Kidney tubule cell (primary cell): ENCODE measurements around the gene NHS.
"Not testable (repeated sequence)": the region's sequence is repeated elsewhere in the genome, so short reads cannot be mapped to it uniquely, and the experiment has no call there.

Experiments used
- DNase-seq: peaks from one replicate; pipeline ENCODE4 v3.0.0-alpha.2; 2018; ENCODE audit warnings: low spot score

The NHS gene

DNA sequence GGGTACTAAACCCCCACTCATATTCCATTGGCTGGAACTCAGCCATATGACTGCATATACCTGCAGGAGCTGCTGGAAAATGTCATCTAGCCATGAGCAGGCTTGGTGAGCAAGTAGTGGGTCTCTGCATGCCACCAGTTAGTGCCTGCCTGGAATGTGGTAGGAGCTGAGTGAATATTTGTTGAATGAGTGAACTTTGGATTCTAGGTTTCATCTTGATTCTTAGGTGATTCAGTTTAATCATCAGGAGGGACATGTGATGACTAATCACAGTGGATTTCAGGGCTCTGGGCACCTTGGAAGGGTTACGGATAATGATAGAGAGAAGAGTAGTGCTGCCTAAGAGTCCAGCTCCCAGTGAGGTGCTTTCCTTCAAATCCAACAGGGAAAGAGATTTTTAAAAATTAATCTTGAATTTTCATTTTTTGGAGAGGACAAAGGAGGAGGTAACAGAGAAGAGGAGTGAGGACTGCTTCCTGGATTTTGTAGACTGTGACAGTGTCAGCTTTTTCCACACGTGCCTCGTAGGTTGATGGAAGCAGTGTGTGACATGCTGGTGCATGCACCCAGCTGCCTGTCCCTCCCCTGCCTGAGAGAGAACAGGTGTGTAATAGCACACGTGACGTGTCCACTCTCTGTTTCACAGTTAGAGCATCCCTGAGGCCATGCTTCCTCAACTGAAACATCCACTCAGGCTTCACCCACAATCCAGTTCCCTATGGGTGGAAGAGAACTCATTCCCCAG, 30.4 kb downstream of the NHS start:
- DNase-seq = peak; percentile 99

- DNase-seq = no peak
Observed at GRCh38 chrX:17409566-17410290, 34.7 kb downstream of the NHS start.

GRCh38 chrX:17410651-17411050, 35.7 kb downstream of the NHS start:
- DNase-seq = no peak

DNA sequence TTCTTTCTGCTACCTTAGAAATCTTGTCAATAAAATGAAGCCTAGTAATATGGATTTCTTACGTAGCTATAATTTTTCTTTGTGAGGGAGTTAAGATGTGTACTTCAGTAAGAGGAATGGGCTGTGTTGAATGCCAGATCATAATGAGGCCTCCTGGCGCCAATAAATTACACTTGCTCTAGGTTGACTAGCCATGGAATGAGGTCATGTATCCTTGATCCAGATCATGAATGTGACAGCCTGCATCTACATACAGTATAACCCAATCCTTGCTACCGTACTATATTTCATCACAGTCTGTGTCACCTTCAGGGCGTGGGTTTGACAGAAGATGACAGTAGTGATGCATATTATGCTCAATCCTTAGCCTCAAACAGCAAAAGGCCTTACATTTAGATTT, 36.2 kb downstream of the NHS start:
- peak; percentile 70 for DNase-seq

DNA sequence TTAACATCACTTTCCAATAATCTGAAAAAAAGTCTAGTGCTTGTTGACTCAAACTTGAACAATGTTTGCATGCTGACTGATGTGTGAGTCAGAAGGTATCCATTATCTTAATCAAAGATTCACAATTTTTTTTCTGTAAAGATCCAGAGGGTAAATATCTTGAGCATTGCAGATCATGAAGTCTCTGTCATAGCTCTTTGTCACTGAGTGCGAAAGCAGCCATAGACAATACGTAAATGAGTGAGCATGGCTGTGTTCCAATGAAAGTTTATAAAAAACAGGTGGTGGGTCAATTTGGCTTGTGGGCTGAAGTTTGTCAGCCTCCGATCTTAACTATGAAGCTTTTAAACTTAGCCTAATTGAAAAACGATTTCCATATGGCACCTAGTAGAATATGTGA, 37.7 kb downstream of the NHS start:
- DNase-seq = peak; percentile 94

DNA sequence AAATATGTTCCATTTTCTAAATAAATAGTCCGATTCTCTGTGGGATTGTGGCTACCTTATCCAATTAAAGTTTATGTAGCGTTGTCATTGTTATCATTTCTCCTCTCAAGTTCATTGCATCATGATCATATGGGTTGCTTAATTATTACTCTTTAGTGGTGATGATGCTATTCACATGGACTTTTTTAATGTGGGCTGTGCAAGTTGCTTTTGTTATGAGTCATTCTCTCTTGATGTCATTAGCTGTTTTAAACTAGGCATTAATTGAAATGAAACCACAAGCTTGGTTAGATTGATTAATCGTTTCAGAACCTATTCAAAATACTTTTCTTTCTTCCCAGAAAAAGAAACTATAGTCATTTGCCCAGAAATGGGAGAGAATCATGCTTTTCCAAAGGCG, 38.2 kb downstream of the NHS start:
- peak; percentile 91 for DNase-seq

DNA sequence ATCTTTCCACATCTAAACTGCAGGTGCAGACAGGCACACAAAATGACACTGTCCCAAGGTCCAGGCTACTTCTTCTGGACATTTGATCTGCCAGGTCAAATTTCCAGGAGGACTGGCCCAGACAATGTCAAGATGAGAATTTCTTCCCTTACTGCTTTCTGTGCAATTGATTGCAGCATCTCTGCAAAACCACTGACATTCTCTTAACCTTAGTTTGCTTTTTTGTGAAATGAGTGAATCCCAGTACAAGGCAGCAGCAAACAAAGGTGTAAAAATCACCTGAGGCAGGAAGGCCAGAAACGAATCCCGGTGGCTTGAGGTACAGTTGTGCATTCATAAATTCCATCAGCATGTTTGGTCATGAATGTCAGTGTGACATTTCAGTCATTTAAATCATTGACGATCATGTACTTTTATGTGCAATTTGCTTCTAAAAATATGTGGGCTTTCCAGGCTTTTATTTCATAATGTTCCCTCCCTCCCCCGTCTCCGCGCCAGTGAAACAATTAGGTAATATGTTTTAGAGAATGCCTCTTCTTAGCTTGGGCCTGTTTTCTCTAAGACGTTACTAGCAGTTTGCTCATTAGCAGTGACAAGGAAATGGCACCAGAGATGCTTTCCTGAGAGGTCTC, 39.1 kb downstream of the NHS start:
- DNase-seq = peak; percentile 22

DNA sequence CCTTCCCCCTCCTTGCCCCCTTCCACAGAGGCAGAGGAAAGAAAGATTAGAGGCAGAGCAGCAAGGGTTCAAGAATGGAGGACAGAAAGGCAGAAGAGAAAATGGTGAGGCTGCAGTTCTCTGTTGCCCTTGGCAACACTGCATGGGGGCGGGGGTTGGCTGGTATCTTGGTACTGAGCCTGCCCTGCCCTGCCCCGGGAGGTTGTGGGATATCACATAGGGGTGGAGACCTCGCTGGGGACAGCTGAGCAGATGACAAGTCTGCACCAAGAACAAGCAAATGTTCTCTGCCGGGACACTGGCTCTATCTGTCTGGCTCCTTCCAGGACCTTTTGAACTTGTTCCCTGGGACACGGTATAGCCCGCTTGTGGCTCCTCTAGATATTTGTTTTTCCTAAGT, 39.8 kb downstream of the NHS start:
- DNase-seq = no peak

- no peak for DNase-seq
Observed at GRCh38 chrX:17415242-17415810, 40.3 kb downstream of the NHS start.

DNA sequence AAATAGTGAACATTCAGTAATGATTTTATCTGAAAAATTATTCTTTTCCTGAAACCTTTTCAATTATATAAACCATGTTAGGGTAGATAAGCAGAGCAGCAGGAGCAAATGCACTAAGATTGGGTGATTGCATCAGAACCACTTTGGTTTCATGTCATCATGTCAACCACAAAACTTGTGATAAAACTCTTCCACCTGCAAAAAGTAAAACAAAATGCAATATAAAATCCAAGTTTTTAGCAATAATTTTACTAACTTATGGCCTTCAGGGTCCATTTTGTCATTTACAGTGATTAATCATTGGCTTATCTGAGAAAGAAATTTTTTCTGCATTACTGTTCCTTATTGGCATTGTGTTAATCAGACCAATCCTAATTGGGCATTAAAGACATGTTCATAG, 42.4 kb downstream of the NHS start:
- no peak for DNase-seq

DNA sequence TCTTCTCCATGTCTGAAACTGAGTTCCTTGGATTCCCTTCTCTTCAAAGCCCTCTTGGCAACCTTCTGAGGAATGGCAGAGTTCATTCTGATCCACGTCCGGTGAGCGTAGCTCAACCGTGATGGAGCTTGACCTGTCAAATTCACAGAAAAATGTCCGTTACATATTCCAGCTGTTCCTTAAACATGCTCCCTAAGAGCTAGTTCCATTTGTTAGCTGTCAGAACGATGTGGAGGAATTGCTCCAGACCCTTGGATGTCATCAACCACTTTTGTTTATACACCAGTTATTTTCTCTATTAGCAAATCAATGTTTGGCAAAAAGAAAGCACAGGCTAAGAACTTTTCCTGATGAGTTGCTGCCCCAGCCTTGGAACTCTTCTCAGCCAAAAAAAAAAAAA, 50.1 kb downstream of the NHS start:
- no peak for DNase-seq

GRCh38 chrX:17425551-17425950, 50.6 kb downstream of the NHS start:
- no peak for DNase-seq

GRCh38 chrX:17431171-17431570, 56.2 kb downstream of the NHS start:
- DNase-seq = no peak

DNA sequence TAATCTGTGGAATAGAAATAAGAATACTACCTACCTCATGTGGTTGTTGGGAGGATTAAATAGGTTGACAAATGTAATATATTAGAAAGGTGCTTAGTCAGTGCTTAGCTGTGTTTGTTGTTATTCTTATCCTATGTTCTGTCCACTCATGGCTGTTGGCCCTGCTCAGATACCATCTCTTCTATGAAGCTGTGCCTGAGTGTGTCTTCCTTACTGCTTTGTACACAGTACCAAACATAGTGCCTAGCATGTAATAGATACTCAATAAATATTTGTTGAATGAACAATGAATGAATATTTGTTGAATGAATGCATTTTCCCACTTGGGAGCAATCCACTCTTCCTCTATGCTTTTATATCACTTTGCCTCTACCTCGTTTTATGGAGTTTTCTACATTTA, 57.2 kb downstream of the NHS start:
- DNase-seq = no peak

DNA sequence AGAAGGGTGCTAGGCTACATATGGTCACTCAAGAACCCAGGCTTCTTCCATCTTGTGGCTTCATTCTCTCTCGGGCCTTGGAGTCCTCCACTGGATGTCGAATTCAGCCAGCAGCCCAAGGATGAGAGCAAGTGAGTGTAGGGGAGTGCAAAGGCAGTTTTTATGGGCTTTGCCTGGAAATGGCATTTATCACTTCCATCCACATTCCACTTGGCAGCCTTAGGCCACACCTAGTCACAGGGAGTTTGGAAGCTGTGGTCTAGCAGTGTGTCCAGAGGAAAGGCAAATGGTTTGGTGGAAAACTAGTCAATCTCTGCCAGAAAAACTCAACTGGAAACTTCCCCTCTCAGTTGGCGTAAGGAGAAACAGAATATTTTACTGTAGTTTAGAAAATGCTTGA, 59.0 kb downstream of the NHS start:
- DNase-seq = no peak

DNA sequence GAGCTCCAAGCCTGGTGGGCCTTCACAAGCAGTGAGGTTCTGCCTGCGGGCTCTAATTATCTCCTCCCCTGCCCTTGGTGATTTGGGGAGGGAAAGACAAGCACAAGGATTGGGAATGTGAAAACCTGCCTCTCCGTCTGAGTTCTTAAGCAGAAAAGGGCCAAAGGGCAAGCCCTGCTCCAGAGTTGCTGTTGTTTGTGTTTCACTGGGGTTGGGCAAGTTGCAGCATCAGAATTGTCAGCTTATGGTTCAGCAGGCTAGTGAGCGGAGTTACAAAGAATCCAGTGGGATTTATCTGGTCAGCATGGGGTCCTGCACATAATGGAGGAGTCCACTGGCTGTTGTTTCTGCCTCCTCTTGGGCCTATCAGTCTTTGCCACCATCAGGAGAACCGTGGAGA, 60.5 kb downstream of the NHS start:
- no peak for DNase-seq

DNA sequence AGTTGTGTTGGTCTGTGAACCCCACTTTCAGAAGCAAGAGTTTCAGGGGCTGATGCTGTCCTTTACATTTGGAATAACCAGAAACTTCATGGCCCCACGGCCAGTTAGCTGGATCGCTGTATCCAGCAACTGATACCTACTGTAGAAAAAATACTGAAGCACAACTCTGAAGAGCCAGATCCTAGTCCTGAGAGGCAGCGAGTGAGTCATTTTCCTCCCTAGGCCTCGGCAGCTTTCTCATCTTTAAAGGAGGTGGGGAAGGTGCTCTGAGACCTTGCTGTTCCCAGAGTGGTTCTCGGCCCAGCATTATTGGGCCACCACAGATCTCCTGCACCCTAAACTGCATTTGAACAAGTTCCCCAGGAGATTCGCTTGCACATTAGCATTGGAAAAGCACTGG, 63.2 kb downstream of the NHS start:
- no peak for DNase-seq

GRCh38 chrX:17440258-17440657, 65.3 kb downstream of the NHS start:
- no peak for DNase-seq

DNA sequence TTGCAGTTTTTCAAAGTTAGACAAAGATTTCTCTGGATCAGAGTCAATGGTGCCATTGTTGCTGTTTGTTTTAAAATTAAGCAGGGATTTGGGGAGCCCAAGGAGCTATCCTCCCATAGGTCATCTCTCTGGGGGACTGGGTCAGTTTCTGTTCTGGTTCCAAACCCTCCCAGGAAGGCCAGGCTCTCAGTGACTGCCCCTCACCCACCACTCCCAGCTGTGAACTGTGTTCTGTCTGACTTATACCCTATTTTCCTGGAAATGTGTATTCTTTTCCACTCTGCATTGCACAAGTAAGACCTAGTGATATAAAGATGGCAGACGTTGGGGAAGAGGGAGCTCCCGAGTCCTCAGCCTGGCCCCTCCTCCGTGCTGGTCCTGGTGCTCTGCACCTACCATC, 65.8 kb downstream of the NHS start:
- no peak for DNase-seq

DNA sequence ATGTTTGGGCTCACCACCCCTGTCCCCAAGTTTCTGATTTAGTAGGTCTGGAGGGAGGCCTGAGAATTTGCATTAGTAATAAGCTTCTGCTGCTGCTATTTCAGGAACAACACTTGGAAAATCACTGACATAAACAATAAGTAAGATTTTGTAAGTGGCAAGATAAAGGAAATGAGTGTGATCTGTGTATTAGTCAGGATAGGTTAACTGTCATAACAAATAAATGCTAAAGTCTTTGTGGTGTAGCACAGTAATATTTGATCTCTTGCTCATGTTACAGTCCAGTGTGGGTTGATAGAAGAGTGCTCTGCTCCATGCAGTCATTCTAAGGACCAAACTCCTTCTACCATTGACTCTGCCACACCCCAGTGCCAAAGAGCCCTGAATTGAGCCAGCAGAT, 67.0 kb downstream of the NHS start:
- DNase-seq = peak; percentile 79

DNA sequence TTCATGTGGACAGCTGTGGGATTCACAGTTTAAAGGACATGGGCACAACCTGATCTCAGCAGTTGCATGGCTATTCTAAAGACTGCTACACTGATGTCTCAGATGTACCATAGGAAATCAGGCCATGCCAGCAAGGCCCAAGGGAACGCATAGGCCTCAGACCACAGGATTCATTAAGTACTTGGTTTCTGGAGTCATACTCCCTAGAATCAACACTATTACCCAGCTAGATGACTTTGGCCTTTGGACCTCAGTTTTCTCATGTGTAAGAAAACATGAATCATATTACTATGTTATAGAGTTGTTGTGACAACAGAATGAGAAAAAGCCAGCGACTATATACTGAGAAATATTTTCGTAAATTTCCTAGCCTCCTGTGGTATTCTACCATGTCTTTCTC, 67.9 kb downstream of the NHS start:
- peak; percentile 46 for DNase-seq

DNA sequence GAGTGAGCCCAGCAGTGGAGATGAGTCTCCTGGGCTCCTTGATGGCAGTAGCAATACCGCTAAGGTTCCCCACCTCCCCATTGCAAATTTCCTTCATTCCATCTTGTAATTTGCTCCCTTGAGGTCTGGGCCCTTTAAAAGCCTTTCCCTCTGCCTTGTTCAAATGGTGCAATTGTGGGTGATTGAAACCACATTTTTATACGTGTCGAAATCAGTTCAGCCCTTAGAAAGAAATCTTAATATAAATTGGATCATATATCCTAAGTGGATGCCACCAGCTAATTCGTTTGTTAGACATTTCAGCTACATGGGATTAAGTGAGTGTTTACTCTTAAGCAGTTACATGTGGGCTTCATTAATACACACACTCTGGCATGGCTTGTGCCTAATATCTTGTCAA, 68.6 kb downstream of the NHS start:
- no peak for DNase-seq

- DNase-seq = not testable (repeated sequence)
Observed at GRCh38 chrX:17446269-17446668, 71.3 kb downstream of the NHS start.
